Mucosa of rectum (tissue), 2 donors: ENCODE results near the gene SOX6.

Experiments
- H3K27ac ChIP-seq, 2 donors: one replicate each; pipeline ENCODE4 v1.7.0; 2013; ENCODE audit warnings: inconsistent platforms in 2 of 2, low read depth in 2 of 2, low read length in 2 of 2
- H3K27me3 ChIP-seq, 2 donors: one replicate each; pipeline ENCODE4 v1.7.0; 2013; ENCODE audit warnings: low read length in 2 of 2; ENCODE audit not compliant: control insufficient read depth in 2 of 2, insufficient read depth in 2 of 2
- H3K36me3 ChIP-seq, 2 donors: one replicate each; pipeline ENCODE4 v1.7.0; 2013; ENCODE audit warnings: low read length in 2 of 2; ENCODE audit not compliant: control insufficient read depth in 2 of 2, insufficient read depth in 2 of 2
- H3K4me1 ChIP-seq, 2 donors: one replicate each; pipeline ENCODE4 v1.7.0; 2013; ENCODE audit warnings: low read length in 2 of 2, mild to moderate bottlenecking in 1 of 2; ENCODE audit not compliant: control insufficient read depth in 2 of 2, insufficient read depth in 2 of 2
- H3K4me3 ChIP-seq, 2 donors: one replicate each; pipeline ENCODE4 v1.7.0; 2013; ENCODE audit warnings: low read length in 2 of 2
- H3K9ac ChIP-seq, 2 donors: one replicate each; pipeline ENCODE4 v1.7.0; 2013; ENCODE audit warnings: low read length in 2 of 2, low read depth in 1 of 2, mild to moderate bottlenecking in 1 of 2
- H3K9me3 ChIP-seq, 2 donors: one replicate each; pipeline ENCODE4 v1.7.0; 2013; ENCODE audit warnings: low read length in 2 of 2; ENCODE audit not compliant: control insufficient read depth in 2 of 2
- donor health status: healthy.
- donor health status: Normal muscosa, but diverticular disease.

SOX6 gene

DNA sequence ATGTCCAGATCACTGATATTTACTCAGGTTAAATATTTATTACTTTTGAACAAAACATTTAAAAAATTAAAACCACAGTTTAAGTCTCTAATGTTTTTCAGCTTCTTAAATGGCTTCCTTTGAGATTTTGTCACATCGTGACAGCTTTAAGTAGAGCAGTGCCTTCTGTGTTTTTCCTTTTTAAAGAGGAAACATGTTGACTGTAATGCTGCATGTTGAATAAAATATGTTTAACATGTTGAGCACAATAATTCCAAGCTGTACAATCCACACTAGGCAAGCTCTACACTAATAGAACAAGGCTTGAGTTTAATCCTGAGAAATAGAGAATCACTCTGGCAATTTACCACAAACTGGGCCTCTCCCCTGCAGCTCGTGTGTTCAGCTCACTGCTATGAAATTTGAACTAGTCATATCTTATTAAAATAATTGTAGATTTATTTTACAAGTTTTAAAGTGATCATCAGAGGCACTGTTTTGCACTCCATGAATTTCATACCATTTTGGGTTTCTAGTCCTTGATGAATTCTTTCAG is 368.3 kb downstream of the SOX6 start:
- H3K9me3 ChIP-seq, result no peaks in the 10 kb centered on the region
- no peaks in the 10 kb centered on the region for H3K4me1 ChIP-seq
- no peaks in the 10 kb centered on the region for H3K36me3 ChIP-seq
- no peak overlapping the region for H3K9ac ChIP-seq
- no peak overlapping the region for H3K4me3 ChIP-seq
- no peak overlapping the region for H3K27ac ChIP-seq
- no peaks in the 10 kb centered on the region for H3K27me3 ChIP-seq

- no peaks in the 10 kb centered on the region for H3K4me1 ChIP-seq
- no peak overlapping the region for H3K27ac ChIP-seq
- no peak overlapping the region for H3K4me3 ChIP-seq
- H3K9ac ChIP-seq, result no peak overlapping the region
- no peaks in the 10 kb centered on the region for H3K36me3 ChIP-seq
- no peaks in the 10 kb centered on the region for H3K9me3 ChIP-seq
- H3K27me3 ChIP-seq, result no peaks in the 10 kb centered on the region
Observed at GRCh38 chr11:15987046-15987445, 369.3 kb downstream of the SOX6 start.

- no peak overlapping the region for H3K4me3 ChIP-seq
- no peak overlapping the region for H3K27ac ChIP-seq
- no peaks in the 10 kb centered on the region for H3K4me1 ChIP-seq
- H3K36me3 ChIP-seq, result no peaks in the 10 kb centered on the region
- no peaks in the 10 kb centered on the region for H3K9me3 ChIP-seq
- H3K27me3 ChIP-seq, result no peaks in the 10 kb centered on the region
- no peak overlapping the region for H3K9ac ChIP-seq
Observed at GRCh38 chr11:15985860-15986139, 370.5 kb downstream of the SOX6 start.

DNA sequence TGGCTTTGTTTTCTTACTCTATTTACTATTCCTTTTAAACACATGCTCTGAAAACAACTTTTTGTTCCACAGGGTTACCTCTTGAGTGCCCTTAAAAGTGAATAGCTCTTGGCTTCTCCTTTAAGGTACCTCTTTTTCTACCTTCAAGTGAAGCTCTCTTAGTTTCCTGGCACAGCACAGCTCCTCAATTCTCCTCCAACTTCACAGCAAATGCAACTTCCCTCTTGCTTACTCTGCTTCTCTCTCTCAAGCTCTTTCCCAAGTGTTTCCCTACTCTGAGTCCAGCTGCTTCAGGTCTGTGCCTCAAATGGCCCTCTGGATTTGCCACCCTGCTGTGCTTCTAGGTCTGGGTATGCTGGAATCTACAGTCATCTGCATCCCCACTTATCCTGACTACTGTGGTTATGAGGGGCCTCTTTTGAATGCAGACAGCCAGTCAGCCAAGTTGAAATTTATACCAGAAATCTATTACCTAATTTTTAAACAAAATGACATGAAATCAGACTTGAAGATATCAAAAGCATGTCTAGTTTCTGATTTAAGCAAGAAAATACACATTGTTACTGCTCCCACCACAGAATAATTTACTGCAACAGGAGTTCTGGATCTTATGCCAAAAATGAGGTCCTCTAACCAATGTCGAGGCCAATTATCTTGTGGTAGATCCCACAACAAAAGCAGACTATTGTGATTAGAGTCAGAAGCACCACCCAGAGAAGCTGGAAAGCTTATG is 371.1 kb downstream of the SOX6 start:
- H3K4me1 ChIP-seq, result no peaks in the 10 kb centered on the region
- no peak overlapping the region for H3K9ac ChIP-seq
- no peak overlapping the region for H3K27ac ChIP-seq
- no peak overlapping the region for H3K4me3 ChIP-seq
- H3K27me3 ChIP-seq, result no peaks in the 10 kb centered on the region
- H3K9me3 ChIP-seq, result no peaks in the 10 kb centered on the region
- no peaks in the 10 kb centered on the region for H3K36me3 ChIP-seq

DNA sequence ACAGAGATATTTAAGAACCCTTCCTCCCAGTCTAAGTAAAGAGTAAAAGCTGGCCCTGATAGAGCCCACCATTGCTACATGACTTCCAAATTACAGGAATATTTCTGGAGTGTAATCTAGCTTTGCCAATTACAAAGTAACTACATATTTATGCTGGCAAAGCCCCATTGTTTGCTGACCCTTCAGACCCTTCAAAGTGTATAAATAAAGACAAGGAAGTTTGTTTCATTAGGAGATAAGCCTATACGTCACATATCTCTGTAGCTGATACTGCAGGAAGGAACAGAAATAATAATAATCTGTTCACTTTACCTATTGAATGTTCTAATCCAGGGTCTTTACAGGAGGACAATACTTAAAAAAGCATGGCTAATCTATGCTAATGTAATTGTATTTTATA is 375.1 kb downstream of the SOX6 start:
- H3K9me3 ChIP-seq, result no peaks in the 10 kb centered on the region
- H3K4me1 ChIP-seq, result no peaks in the 10 kb centered on the region
- H3K27ac ChIP-seq, result no peak overlapping the region
- no peaks in the 10 kb centered on the region for H3K36me3 ChIP-seq
- no peak overlapping the region for H3K4me3 ChIP-seq
- no peaks in the 10 kb centered on the region for H3K27me3 ChIP-seq
- H3K9ac ChIP-seq, result no peak overlapping the region

DNA sequence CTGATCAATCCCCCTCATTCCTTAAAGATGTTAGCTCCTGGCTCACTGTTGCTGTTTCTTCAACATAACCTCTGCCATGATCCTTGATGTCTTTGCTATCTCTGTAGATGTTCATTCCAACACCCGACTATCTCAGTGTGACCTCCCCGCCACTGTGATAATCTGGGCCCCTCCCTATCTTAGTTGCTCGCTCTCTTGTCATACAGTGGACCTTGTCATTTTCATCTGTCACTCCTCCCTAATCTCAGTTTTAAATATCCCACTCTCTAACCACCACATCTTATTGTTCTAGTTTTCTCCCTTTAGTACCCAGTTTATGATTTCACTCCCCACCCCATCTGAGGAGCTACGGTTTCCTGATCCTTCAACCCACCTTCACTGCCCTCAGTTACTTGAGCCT is 379.2 kb downstream of the SOX6 start:
- Histone ChIP-seq H3K27ac (no peak overlapping the region), H3K9ac (no peak overlapping the region), H3K4me1 (no peaks in the 10 kb centered on the region), H3K4me3 (no peak overlapping the region), H3K9me3 (no peaks in the 10 kb centered on the region), H3K36me3 (no peaks in the 10 kb centered on the region), H3K27me3 (no peaks in the 10 kb centered on the region)

DNA sequence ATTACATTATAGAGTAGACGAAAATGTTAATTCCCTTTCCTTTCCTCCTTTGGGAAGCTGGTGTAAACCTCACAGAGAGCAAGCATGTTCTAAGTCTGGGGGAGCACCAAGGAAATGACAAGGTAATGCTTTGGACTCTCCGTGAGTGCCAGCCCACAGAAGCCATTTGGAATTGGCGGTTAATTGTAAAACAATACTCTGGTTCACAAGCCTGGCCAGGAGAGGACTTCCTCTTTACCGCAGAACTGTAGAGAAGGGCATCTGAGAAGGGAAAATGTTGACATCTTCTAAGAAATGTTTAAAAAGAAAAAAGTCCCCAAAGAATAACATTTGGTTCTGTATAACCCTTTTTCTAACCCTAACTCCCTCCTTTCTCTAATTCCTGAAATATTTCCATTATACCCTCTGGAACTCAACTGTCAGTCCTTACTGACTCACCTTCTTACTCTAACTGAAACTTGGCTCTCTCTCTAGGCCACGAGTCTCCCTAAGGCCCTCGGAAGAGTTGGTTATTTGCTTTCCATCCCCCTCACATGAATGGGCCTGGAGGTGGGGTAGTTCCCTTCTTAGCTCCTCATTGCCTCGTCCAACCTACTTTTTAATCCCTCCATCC is 379.8 kb downstream of the SOX6 start:
- Histone ChIP-seq H3K4me1 (no peaks in the 10 kb centered on the region), H3K36me3 (no peaks in the 10 kb centered on the region), H3K27ac (no peak overlapping the region), H3K9ac (no peak overlapping the region), H3K27me3 (no peaks in the 10 kb centered on the region), H3K4me3 (no peak overlapping the region), H3K9me3 (no peaks in the 10 kb centered on the region)

- Histone ChIP-seq H3K27ac (no peak overlapping the region), H3K27me3 (no peaks in the 10 kb centered on the region), H3K9ac (no peak overlapping the region), H3K36me3 (no peaks in the 10 kb centered on the region), H3K9me3 (no peaks in the 10 kb centered on the region), H3K4me3 (no peak overlapping the region), H3K4me1 (no peaks in the 10 kb centered on the region)
Observed at GRCh38 chr11:15975742-15976141, 380.6 kb downstream of the SOX6 start.

DNA sequence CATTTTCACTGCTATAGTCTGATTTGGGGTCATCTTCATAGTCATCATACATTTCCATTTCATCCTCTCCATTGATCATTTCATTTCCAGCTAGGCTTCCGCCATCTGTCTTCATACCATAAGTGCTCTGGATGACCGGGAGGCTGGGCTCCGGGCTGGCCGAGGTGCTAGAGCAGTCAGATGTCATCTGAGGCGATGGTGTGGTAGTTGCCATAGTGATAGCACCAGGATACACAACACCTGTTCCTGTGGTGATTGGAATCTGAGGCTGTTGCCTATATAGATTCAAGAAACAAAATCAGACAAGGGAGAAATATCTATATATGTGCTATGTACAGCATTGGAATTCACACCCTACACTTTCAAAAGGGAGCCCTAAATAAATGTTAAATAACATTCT is 383.5 kb downstream of the SOX6 start:
- no peaks in the 10 kb centered on the region for H3K9me3 ChIP-seq
- peaks cover 4 to 14% of the 10 kb centered on the region in 2 donors for H3K4me1 ChIP-seq
- no peak overlapping the region for H3K4me3 ChIP-seq
- H3K36me3 ChIP-seq, result no peaks in the 10 kb centered on the region
- no peak overlapping the region for H3K9ac ChIP-seq
- no peak overlapping the region for H3K27ac ChIP-seq
- H3K27me3 ChIP-seq, result no peaks in the 10 kb centered on the region

- Histone ChIP-seq H3K9me3 (no peaks in the 10 kb centered on the region), H3K27me3 (no peaks in the 10 kb centered on the region), H3K9ac (no peak overlapping the region), H3K36me3 (no peaks in the 10 kb centered on the region), H3K4me1 (peaks cover 5 to 25% of the 10 kb centered on the region in 2 donors), H3K4me3 (no peak overlapping the region), H3K27ac (no peak overlapping the region)
Observed at GRCh38 chr11:15971215-15971546, 385.2 kb downstream of the SOX6 start.
